ENCODE data around the gene UBN2.

The UBN2 gene

DNA sequence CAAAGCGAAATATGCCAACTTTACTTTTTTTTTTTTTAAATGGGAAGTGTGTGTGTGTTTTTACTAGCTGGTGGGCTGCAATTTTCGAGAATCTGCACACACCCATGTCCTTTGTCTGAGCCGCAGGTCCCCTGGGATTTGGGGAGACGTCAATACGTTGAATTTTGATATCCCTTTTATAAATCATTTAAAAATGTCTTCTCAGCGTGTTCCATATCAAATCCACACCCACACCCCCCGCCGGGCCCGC, 109.7 kb downstream of the UBN2 start:
- Histone ChIP-seq H4K91ac (ENCODE audit: low read length) (no peak overlapping the region), H2BK5ac (ENCODE audit: low read depth, low read length, poor library complexity, severe bottlenecking) (peak overlapping the region; percentile 48), H4K8ac (ENCODE audit: low read length) (peak overlapping the region; percentile 66), H3K4me2 (ENCODE audit: low read length, poor library complexity, severe bottlenecking) (peak overlapping the region; percentile 69), H3K79me1 (replicated peaks; ENCODE audit: low read length, poor library complexity, severe bottlenecking) (peaks cover 16% of the 10 kb centered on the region), H3K18ac (ENCODE audit: low read depth in 1 of 2, low read length in 2 of 2) (peak overlapping the region; percentile 63 to 64), H3K4me1 (ENCODE audit: control insufficient read depth, insufficient read depth, low read depth, low read length) (peaks cover 4% of the 10 kb centered on the region), H3K23ac (ENCODE audit: low read length in 2 of 2) (no peak overlapping the region), H3K9ac (ENCODE audit: low read length) (peak overlapping the region; percentile 100), H2AK5ac (ENCODE audit: low read length, severe bottlenecking) (no peak overlapping the region), H2BK12ac (ENCODE audit: low read length in 2 of 2) (no peak overlapping the region), H2BK120ac (ENCODE audit: low read depth, low read length) (peak overlapping the region; percentile 23), H3K27me3 (ENCODE audit: control insufficient read depth in 1 of 2, insufficient read depth in 1 of 2, low read length in 2 of 2) (no peaks in the 10 kb centered on the region), H2AFZ (ENCODE audit: low read depth, low read length) (no peak overlapping the region), H2BK15ac (ENCODE audit: low read depth, poor library complexity, severe bottlenecking) (no peak overlapping the region), H3K9me3 (ENCODE audit: control insufficient read depth, low read length) (no peaks in the 10 kb centered on the region), H3K27ac (ENCODE audit: low read length, poor library complexity, severe bottlenecking) (peak overlapping the region; percentile 98), H3K4me3 (ENCODE audit: insufficient read depth in 1 of 2, low read depth in 1 of 2, low read length in 2 of 2) (peak overlapping the region; percentile 83 to 97), H3K36me3 (ENCODE audit: control insufficient read depth in 1 of 2, insufficient read depth in 2 of 2, low read depth in 1 of 2, low read length in 2 of 2) (peaks cover 3 to 10% of the 10 kb centered on the region in 2 experiments), H3K4ac (ENCODE audit: low read depth in 1 of 2, low read length in 2 of 2) (peak overlapping the region in 1 of 2 experiments; percentile 70), H3K14ac (ENCODE audit: low read length in 2 of 2) (no peak overlapping the region)
- DNase-seq = no peak
- WGBS = 0% methylated on average over 8 of the region's 9 CpGs

DNA sequence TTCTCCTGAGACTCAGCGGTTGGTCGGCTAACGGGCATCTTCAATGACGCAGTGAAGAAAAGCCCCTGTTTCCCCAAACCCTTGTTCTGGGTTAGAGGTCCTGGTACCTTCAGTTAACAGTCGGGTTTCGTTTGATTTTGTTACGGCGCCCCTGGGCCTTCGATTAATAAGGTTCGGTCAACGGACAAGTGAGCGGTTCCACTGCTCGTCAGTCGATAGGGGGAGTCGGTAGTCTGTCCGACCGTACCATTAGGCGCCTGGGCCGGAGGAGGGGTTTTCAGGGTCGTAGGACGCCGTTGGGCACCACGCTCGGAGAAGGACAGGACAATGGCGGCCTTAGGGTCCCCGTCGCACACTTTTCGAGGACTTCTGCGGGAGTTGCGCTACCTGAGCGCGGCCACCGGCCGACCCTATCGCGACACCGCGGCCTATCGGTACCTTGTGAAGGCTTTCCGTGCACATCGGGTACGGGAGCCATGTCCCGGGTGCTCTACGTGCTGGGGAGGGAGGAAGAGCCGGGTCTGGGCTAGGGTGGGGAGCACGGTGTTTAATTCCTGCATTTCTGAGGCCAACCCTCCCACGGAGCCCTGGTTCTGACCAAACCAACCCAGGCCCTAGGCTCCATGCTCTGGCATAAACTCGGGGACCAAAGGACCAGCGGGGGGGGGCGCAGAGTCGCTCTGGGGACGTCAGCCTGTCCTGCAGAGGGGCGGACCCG, 110.2 kb downstream of the UBN2 start, which contains the start of gene FMC1:
Gene FMC1, plus strand, starts transcription at position 280 of the 718 bp plus-strand sequence. Its CDS starts 48 bp downstream, at position 328.
- under 1% methylated on average over 41 of the region's 54 CpGs for WGBS
- peak within 1 kb of the TSS; percentile 97 for H2BK15ac ChIP-seq (ENCODE audit: low read depth, poor library complexity, severe bottlenecking)
- peak within 1 kb of the TSS; percentile 97 for H4K91ac ChIP-seq (ENCODE audit: low read length)
- peak within 1 kb of the TSS; percentile 69 for H3K4me2 ChIP-seq (ENCODE audit: low read length, poor library complexity, severe bottlenecking)
- H3K27me3 ChIP-seq (ENCODE audit: control insufficient read depth in 1 of 2, insufficient read depth in 1 of 2, low read length in 2 of 2) = no peaks in the 10 kb centered on the region
- H2AK5ac ChIP-seq (ENCODE audit: low read length, severe bottlenecking) = peak within 1 kb of the TSS; percentile 72
- DNase-seq = peak; percentile 97
- H3K23ac ChIP-seq (ENCODE audit: low read length in 2 of 2) = peak within 1 kb of the TSS in 1 of 2 experiments; percentile 79
- H2BK12ac ChIP-seq (ENCODE audit: low read length in 2 of 2) = peak within 1 kb of the TSS in 1 of 2 experiments; percentile 65
- H3K14ac ChIP-seq (ENCODE audit: low read length in 2 of 2) = peak within 1 kb of the TSS; percentile 86 to 96
- peak within 1 kb of the TSS; percentile 98 for H3K27ac ChIP-seq (ENCODE audit: low read length, poor library complexity, severe bottlenecking)
- peak within 1 kb of the TSS; percentile 99 for H4K8ac ChIP-seq (ENCODE audit: low read length)
- H2BK5ac ChIP-seq (ENCODE audit: low read depth, low read length, poor library complexity, severe bottlenecking) = peak within 1 kb of the TSS; percentile 95
- peak within 1 kb of the TSS; percentile 99 to 100 for H3K18ac ChIP-seq (ENCODE audit: low read depth in 1 of 2, low read length in 2 of 2)
- H3K79me1 ChIP-seq (replicated peaks; ENCODE audit: low read length, poor library complexity, severe bottlenecking) = peaks cover 16% of the 10 kb centered on the region
- peaks cover 3 to 12% of the 10 kb centered on the region in 2 experiments for H3K36me3 ChIP-seq (ENCODE audit: control insufficient read depth in 1 of 2, insufficient read depth in 2 of 2, low read depth in 1 of 2, low read length in 2 of 2)
- peak within 1 kb of the TSS; percentile 78 for H2AFZ ChIP-seq (ENCODE audit: low read depth, low read length)
- H2BK120ac ChIP-seq (ENCODE audit: low read depth, low read length) = peak within 1 kb of the TSS; percentile 23
- peak within 1 kb of the TSS; percentile 83 to 97 for H3K4me3 ChIP-seq (ENCODE audit: insufficient read depth in 1 of 2, low read depth in 1 of 2, low read length in 2 of 2)
- peak within 1 kb of the TSS; percentile 99 to 100 for H3K4ac ChIP-seq (ENCODE audit: low read depth in 1 of 2, low read length in 2 of 2)
- H3K4me1 ChIP-seq (ENCODE audit: control insufficient read depth, insufficient read depth, low read depth, low read length) = peaks cover 4% of the 10 kb centered on the region
- no peaks in the 10 kb centered on the region for H3K9me3 ChIP-seq (ENCODE audit: control insufficient read depth, low read length)
- H3K9ac ChIP-seq (ENCODE audit: low read length) = peak within 1 kb of the TSS; percentile 100

DNA sequence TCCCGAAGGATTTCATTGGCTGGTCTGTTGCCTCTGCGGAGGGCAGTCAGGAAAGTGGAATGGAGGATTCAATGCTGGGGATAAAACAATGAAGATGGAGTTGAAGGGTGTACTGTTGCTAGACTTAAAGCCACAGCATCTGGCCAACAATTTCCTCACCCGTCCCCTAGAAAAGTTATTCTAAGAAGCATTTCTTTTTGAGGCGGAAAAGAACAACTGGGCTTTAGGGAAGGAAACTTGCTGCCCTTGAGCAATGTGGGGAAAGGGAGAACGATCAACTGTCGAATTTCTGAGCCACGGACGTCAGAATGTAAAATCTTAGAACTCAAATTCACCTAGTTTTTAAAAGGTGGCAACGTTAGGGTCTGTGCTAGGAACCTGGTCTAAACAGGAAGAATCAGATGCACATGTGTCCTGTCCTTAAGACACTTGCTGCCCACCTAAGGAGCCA, 110.8 kb downstream of the UBN2 start:
- Histone ChIP-seq H3K79me1 (replicated peaks; ENCODE audit: low read length, poor library complexity, severe bottlenecking) (peaks cover 17% of the 10 kb centered on the region), H2BK15ac (ENCODE audit: low read depth, poor library complexity, severe bottlenecking) (no peak overlapping the region), H4K91ac (ENCODE audit: low read length) (no peak overlapping the region), H3K14ac (ENCODE audit: low read length in 2 of 2) (peak overlapping the region in 1 of 2 experiments; percentile 86), H2AFZ (ENCODE audit: low read depth, low read length) (no peak overlapping the region), H2BK120ac (ENCODE audit: low read depth, low read length) (no peak overlapping the region), H2BK12ac (ENCODE audit: low read length in 2 of 2) (no peak overlapping the region), H3K4ac (ENCODE audit: low read depth in 1 of 2, low read length in 2 of 2) (no peak overlapping the region), H3K27ac (ENCODE audit: low read length, poor library complexity, severe bottlenecking) (peak overlapping the region; percentile 98), H2AK5ac (ENCODE audit: low read length, severe bottlenecking) (peak overlapping the region; percentile 72), H4K8ac (ENCODE audit: low read length) (no peak overlapping the region), H2BK5ac (ENCODE audit: low read depth, low read length, poor library complexity, severe bottlenecking) (no peak overlapping the region), H3K9ac (ENCODE audit: low read length) (peak overlapping the region; percentile 100), H3K18ac (ENCODE audit: low read depth in 1 of 2, low read length in 2 of 2) (peak overlapping the region in 1 of 2 experiments; percentile 43), H3K4me3 (ENCODE audit: insufficient read depth in 1 of 2, low read depth in 1 of 2, low read length in 2 of 2) (peak overlapping the region; percentile 83 to 97), H3K9me3 (ENCODE audit: control insufficient read depth, low read length) (no peaks in the 10 kb centered on the region), H3K23ac (ENCODE audit: low read length in 2 of 2) (no peak overlapping the region), H3K4me1 (ENCODE audit: control insufficient read depth, insufficient read depth, low read depth, low read length) (peaks cover 4% of the 10 kb centered on the region), H3K4me2 (ENCODE audit: low read length, poor library complexity, severe bottlenecking) (peak overlapping the region; percentile 69), H3K27me3 (ENCODE audit: control insufficient read depth in 1 of 2, insufficient read depth in 1 of 2, low read length in 2 of 2) (no peaks in the 10 kb centered on the region), H3K36me3 (ENCODE audit: control insufficient read depth in 1 of 2, insufficient read depth in 2 of 2, low read depth in 1 of 2, low read length in 2 of 2) (peaks cover 3 to 18% of the 10 kb centered on the region in 2 experiments)
- WGBS = 0% methylated on average over 8 of the region's 9 CpGs
- DNase-seq = no peak

DNA sequence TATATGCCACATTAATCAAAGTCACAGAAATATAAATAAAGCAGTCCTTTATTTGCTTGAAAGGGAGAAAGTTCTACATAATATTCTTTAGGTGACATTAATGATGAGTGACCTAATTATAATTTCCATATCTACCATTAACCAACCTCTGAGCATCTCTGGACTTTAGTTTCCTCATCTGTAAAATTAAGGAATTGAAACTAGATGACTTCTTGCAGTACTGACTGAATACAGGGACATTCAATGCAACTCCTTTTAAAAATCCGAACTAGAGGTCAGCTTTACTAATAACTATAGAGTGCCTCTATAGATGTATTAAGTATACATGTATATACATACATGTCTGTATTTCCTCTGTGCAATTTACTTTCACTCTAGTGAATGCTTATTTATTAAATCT, 114.0 kb downstream of the UBN2 start:
- DNase-seq = no peak
- no peak overlapping the region for H2BK5ac ChIP-seq (ENCODE audit: low read depth, low read length, poor library complexity, severe bottlenecking)
- H3K4me2 ChIP-seq (ENCODE audit: low read length, poor library complexity, severe bottlenecking) = no peak overlapping the region
- peaks cover 4% of the 10 kb centered on the region for H3K4me1 ChIP-seq (ENCODE audit: control insufficient read depth, insufficient read depth, low read depth, low read length)
- H4K91ac ChIP-seq (ENCODE audit: low read length) = no peak overlapping the region
- no CpG with 5 or more reads among the region's 1 CpG for WGBS
- H4K8ac ChIP-seq (ENCODE audit: low read length) = no peak overlapping the region
- no peak overlapping the region for H3K18ac ChIP-seq (ENCODE audit: low read depth in 1 of 2, low read length in 2 of 2)
- no peak overlapping the region for H3K27ac ChIP-seq (ENCODE audit: low read length, poor library complexity, severe bottlenecking)
- H3K27me3 ChIP-seq (ENCODE audit: control insufficient read depth in 1 of 2, insufficient read depth in 1 of 2, low read length in 2 of 2) = no peaks in the 10 kb centered on the region
- H2AK5ac ChIP-seq (ENCODE audit: low read length, severe bottlenecking) = no peak overlapping the region
- H3K9ac ChIP-seq (ENCODE audit: low read length) = no peak overlapping the region
- no peak overlapping the region for H3K4ac ChIP-seq (ENCODE audit: low read depth in 1 of 2, low read length in 2 of 2)
- H2BK12ac ChIP-seq (ENCODE audit: low read length in 2 of 2) = no peak overlapping the region
- H3K23ac ChIP-seq (ENCODE audit: low read length in 2 of 2) = no peak overlapping the region
- H3K36me3 ChIP-seq (ENCODE audit: control insufficient read depth in 1 of 2, insufficient read depth in 2 of 2, low read depth in 1 of 2, low read length in 2 of 2) = peaks cover 3 to 37% of the 10 kb centered on the region in 2 experiments
- H3K79me1 ChIP-seq (replicated peaks; ENCODE audit: low read length, poor library complexity, severe bottlenecking) = peaks cover 17% of the 10 kb centered on the region
- no peak overlapping the region for H3K14ac ChIP-seq (ENCODE audit: low read length in 2 of 2)
- no peak overlapping the region for H3K4me3 ChIP-seq (ENCODE audit: insufficient read depth in 1 of 2, low read depth in 1 of 2, low read length in 2 of 2)
- H3K9me3 ChIP-seq (ENCODE audit: control insufficient read depth, low read length) = no peaks in the 10 kb centered on the region
- no peak overlapping the region for H2BK120ac ChIP-seq (ENCODE audit: low read depth, low read length)
- no peak overlapping the region for H2BK15ac ChIP-seq (ENCODE audit: low read depth, poor library complexity, severe bottlenecking)
- no peak overlapping the region for H2AFZ ChIP-seq (ENCODE audit: low read depth, low read length)
